Measurements from ENCODE around the gene LRRTM3.

GRCh38 chr10:67033878-67034277, 108.0 kb downstream of the LRRTM3 start:
- TF ChIP-seq EZH2 (IDR thresholded peaks at IDR 0.05; ENCODE audit: low read depth, unreplicated experiment) (no peak), CTCF (conservative IDR thresholded peaks at IDR 0.05; ENCODE audit: low read depth in 2 of 2) (no peak), POLR2AphosphoS5 (IDR thresholded peaks at IDR 0.05; ENCODE audit: low read depth) (no peak), ZNF331 (CRISPR knock-in tag; IDR thresholded peaks at IDR 0.05; ENCODE audit: low read depth) (no peak), EZH2phosphoT487 (IDR thresholded peaks at IDR 0.05; ENCODE audit: unreplicated experiment) (no peak), JUNB (IDR thresholded peaks at IDR 0.05; ENCODE audit: unreplicated experiment) (no peak), CREB1 (CRISPR knock-in tag; IDR thresholded peaks at IDR 0.05; ENCODE audit: low read depth) (no peak), STAT1 (IDR thresholded peaks at IDR 0.05; ENCODE audit: unreplicated experiment) (no peak), NANOG (IDR thresholded peaks at IDR 0.05; ENCODE audit: borderline replicate concordance) (no peak), ETS1 (IDR thresholded peaks at IDR 0.05) (no peak)
- TF ChIP-seq, protein P1, sequence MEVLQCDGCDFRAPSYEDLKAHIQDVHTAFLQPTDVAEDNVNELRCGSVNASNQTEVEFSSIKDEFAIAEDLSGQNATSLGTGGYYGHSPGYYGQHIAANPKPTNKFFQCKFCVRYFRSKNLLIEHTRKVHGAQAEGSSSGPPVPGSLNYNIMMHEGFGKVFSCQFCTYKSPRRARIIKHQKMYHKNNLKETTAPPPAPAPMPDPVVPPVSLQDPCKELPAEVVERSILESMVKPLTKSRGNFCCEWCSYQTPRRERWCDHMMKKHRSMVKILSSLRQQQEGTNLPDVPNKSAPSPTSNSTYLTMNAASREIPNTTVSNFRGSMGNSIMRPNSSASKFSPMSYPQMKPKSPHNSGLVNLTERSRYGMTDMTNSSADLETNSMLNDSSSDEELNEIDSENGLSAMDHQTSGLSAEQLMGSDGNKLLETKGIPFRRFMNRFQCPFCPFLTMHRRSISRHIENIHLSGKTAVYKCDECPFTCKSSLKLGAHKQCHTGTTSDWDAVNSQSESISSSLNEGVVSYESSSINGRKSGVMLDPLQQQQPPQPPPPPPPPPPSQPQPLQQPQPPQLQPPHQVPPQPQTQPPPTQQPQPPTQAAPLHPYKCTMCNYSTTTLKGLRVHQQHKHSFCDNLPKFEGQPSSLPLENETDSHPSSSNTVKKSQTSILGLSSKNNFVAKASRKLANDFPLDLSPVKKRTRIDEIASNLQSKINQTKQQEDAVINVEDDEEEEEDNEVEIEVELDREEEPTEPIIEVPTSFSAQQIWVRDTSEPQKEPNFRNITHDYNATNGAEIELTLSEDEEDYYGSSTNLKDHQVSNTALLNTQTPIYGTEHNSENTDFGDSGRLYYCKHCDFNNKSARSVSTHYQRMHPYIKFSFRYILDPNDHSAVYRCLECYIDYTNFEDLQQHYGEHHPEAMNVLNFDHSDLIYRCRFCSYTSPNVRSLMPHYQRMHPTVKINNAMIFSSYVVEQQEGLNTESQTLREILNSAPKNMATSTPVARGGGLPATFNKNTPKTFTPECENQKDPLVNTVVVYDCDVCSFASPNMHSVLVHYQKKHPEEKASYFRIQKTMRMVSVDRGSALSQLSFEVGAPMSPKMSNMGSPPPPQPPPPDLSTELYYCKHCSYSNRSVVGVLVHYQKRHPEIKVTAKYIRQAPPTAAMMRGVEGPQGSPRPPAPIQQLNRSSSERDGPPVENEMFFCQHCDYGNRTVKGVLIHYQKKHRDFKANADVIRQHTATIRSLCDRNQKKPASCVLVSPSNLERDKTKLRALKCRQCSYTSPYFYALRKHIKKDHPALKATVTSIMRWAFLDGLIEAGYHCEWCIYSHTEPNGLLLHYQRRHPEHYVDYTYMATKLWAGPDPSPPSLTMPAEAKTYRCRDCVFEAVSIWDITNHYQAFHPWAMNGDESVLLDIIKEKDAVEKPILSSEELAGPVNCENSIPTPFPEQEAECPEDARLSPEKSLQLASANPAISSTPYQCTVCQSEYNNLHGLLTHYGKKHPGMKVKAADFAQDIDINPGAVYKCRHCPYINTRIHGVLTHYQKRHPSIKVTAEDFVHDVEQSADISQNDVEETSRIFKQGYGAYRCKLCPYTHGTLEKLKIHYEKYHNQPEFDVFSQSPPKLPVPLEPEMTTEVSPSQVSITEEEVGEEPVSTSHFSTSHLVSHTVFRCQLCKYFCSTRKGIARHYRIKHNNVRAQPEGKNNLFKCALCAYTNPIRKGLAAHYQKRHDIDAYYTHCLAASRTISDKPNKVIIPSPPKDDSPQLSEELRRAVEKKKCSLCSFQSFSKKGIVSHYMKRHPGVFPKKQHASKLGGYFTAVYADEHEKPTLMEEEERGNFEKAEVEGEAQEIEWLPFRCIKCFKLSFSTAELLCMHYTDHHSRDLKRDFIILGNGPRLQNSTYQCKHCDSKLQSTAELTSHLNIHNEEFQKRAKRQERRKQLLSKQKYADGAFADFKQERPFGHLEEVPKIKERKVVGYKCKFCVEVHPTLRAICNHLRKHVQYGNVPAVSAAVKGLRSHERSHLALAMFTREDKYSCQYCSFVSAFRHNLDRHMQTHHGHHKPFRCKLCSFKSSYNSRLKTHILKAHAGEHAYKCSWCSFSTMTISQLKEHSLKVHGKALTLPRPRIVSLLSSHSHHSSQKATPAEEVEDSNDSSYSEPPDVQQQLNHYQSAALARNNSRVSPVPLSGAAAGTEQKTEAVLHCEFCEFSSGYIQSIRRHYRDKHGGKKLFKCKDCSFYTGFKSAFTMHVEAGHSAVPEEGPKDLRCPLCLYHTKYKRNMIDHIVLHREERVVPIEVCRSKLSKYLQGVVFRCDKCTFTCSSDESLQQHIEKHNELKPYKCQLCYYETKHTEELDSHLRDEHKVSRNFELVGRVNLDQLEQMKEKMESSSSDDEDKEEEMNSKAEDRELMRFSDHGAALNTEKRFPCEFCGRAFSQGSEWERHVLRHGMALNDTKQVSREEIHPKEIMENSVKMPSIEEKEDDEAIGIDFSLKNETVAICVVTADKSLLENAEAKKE (CRISPR knock-in tag; IDR thresholded peaks at IDR 0.05): no peak
- TF ChIP-seq, protein P2, sequence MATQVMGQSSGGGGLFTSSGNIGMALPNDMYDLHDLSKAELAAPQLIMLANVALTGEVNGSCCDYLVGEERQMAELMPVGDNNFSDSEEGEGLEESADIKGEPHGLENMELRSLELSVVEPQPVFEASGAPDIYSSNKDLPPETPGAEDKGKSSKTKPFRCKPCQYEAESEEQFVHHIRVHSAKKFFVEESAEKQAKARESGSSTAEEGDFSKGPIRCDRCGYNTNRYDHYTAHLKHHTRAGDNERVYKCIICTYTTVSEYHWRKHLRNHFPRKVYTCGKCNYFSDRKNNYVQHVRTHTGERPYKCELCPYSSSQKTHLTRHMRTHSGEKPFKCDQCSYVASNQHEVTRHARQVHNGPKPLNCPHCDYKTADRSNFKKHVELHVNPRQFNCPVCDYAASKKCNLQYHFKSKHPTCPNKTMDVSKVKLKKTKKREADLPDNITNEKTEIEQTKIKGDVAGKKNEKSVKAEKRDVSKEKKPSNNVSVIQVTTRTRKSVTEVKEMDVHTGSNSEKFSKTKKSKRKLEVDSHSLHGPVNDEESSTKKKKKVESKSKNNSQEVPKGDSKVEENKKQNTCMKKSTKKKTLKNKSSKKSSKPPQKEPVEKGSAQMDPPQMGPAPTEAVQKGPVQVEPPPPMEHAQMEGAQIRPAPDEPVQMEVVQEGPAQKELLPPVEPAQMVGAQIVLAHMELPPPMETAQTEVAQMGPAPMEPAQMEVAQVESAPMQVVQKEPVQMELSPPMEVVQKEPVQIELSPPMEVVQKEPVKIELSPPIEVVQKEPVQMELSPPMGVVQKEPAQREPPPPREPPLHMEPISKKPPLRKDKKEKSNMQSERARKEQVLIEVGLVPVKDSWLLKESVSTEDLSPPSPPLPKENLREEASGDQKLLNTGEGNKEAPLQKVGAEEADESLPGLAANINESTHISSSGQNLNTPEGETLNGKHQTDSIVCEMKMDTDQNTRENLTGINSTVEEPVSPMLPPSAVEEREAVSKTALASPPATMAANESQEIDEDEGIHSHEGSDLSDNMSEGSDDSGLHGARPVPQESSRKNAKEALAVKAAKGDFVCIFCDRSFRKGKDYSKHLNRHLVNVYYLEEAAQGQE (IDR thresholded peaks at IDR 0.05; ENCODE audit: unreplicated experiment): no peak
